Left forelimb (tissue), 1 donor: Measurements from ENCODE around the gene CASKIN1.
A peak's percentile ranks its signal among the peaks of the same experiment; 100 is the strongest.

Experiments used
- DNase-seq: peaks from one replicate; pipeline ENCODE4 v3.0.0-alpha.2; 2018; ENCODE audit warnings: low spot score

CASKIN1 gene

GRCh38 chr16:2176047-2176446 is 20.4 kb downstream of the CASKIN1 start:
- no peak for DNase-seq

- no peak for DNase-seq
Observed at GRCh38 chr16:2175454-2175853, 21.0 kb downstream of the CASKIN1 start.

DNA sequence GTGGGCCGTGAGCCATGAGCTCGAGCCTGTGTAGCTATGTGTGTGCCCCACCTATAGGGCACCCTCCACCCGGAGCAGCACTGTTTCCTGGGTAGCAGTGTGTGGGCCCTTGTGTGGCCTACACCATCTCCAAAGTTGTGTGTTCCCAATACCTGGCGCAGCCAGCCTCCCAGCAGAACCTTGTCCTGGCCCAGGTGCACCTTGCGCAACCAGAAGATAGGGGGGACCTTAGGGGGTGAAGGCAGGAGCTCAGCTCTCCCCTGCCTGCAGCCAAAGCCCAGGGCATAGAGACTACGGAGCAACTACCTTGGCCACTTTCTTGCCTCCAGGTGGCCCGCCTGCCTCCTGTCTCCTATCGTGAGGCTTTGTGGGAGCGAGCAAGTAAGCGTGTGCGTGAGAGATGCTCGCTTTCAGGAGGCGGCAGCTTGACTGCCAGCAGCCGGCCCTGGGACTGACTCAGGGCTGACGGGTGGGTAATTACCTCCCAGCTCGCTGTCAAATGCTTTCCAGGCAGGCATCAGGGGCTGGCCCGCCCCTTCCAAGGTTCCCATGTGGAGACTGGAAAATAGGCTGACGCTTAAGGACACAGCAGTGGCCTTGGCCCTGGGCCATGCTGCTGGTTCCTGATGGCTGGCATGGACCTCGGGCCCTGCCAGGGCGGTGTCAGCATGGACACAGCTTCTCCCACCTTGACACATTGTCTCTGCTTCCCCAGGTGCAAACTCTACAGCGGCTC is 21.8 kb downstream of the CASKIN1 start:
- DNase-seq, result no peak

DNA sequence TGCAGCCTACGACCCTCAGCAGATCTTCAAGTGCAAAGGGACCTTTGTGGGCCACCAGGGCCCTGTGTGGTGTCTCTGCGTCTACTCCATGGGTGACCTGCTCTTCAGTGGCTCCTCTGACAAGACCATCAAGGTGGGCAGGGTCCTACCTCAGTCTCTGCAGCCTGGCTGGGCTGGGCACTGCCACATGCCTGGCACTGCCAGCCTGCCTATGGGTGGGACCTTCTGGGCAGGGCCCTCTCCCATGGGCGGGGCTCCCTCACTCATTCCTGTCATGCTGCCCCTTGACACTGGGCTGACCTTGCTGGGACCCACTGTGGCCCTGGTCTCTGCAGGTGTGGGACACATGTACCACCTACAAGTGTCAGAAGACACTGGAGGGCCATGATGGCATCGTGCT is 22.5 kb downstream of the CASKIN1 start:
- DNase-seq, result no peak

GRCh38 chr16:2173366-2173765 is 23.0 kb downstream of the CASKIN1 start:
- DNase-seq, result no peak

- no peak for DNase-seq
Observed at GRCh38 chr16:2172688-2173335, 23.6 kb downstream of the CASKIN1 start.

DNA sequence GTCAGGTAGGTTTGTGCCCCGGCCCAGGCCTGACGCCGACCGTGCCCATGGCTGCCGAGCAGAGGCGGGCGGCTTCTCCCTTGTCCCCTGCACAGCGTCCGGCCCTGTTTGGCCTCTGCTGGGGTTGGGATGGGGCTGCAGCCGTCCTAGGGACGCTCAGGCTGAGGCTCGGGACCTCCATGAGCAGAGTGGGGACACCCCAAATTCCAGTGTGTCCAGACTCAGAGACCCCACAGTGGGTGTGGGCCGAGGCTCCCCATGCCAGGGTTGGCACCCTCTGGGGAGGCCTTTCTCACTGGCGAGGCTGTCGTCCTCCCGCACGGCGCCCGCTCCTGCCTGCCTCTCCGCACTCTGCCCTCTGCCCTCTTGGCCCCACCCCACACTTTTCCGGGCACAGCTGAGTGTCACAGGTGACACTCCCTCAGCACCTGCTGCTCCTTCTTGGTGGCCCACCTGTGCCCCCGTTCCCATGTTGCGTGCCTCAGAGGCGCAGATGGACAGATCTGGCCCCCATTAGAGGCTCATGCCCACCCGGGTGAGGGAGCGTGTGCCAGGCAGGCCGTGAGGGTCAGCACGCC is 24.7 kb downstream of the CASKIN1 start:
- DNase-seq, result no peak

DNA sequence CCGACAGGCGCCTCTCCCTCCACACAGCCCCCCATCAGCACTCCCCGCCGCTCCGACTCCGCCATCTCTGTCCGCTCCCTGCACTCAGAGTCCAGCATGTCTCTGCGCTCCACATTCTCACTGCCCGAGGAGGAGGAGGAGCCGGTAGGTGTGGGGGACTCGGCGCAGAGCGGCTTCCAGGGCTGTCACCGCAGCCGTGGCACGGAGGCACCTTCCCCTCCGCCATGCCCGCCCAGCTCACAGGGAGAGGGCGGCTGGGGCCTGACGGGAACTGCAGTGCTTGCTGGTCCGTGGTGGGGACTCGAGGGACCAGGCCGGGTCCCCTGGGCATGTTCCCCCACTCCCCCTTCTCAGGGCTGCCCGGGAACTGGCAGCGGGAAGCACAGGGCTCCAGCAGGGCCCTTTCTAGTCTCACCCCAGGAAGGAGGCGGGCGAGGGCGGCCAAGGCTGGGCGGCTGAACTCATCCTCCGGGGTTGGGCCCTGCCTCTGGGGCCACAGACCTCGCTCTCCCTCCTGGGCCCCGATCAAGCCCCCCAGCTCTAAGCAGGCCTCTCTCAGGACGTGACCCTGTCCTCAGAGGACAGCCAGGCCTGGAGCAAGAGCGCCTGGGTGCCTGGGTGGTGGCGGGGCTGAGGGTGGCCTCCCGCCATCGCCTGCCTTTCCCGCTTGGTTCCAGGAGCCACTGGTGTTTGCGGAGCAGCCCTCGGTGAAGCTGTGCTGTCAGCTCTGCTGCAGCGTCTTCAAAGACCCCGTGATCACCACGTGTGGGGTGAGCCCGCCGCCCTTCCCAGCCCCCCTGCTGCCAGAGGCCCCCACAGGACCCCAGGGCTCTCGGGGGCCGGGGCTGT is 25.6 kb downstream of the CASKIN1 start:
- no peak for DNase-seq

- DNase-seq, result no peak
Observed at GRCh38 chr16:2170080-2170479, 26.3 kb downstream of the CASKIN1 start.

GRCh38 chr16:2167068-2167638 is 29.3 kb downstream of the CASKIN1 start:
- DNase-seq, result no peak

DNA sequence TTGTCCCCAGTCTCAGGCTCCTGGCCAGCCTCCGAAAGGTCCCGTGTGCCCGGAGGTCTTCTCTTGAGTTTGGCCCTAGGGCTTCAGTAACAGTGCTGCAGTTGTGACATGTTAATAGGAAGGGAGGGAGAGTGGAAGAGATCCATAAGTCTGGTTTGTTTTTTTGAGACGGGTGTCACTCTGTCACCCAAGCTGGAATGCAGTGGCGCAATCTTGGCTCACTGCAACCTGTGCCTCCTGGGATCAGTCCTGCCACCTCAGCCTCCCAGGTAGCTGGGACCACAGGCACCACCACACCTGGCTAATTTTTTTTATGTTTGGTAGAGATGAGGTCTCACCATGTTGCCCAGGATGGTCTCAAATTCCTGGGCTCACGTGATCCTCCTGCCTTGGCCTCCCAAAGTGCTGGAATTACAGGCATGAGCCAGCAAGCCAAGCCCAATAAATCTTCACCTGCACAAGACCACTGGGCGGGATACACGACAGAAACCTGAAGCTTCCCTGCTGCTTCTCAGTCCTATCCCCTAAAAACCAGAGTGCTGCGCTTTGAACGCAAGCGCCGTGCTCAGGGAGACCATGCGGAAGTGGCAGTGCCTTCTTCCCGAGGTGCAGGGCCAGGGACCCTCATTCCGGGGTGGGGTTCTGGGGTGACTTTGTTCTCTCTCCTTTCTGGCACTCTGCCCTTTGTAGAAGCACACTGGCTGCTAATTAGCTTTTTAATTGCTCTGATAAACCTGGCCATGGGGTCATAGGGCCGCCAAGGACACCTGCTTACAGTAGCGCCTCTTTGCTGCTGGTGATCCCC is 29.9 kb downstream of the CASKIN1 start:
- DNase-seq, result no peak

DNA sequence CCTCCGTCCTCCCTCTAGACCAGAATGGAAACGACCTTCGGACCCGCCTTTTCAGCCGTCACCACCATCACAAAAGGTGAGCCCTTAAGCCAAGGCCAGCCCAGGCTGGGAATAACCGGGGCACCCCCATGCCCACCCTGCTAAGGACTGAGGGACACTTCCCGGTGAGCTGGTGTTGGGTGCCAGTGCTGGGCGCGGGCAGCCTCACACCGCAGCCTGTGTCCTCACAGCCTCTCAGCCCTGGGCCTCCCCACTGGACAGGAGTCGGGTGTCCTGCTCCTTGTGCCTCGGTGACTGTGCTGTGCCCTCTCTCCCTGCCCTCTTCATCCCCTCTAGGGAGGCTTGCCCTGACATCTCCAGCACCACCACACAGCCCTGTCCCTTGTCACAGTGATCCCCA is 30.5 kb downstream of the CASKIN1 start:
- no peak for DNase-seq

GRCh38 chr16:2163211-2163881 is 33.1 kb downstream of the CASKIN1 start:
- no peak for DNase-seq

DNA sequence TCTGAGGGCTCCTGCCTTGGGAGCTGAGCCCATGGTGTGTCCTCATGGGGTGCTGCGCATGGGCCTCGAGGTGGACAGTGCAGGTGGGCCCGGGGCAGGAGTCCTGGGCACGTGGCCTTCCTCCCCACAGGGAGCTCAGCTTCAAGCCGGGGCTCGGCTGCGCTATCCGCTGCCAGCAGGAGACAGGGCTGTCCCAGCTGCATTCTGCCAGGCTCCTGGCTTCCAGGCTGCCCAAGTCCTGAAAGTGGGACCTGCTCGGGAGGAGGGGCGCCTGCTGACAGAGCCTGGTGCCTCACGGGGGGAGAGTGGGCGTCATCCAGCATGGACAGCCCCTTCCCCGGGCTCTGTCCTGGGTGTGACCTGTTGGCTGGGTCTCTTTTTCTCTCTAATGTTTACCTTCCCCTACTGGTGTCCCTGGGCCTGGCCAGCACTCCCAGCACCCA is 33.7 kb downstream of the CASKIN1 start:
- no peak for DNase-seq

DNA sequence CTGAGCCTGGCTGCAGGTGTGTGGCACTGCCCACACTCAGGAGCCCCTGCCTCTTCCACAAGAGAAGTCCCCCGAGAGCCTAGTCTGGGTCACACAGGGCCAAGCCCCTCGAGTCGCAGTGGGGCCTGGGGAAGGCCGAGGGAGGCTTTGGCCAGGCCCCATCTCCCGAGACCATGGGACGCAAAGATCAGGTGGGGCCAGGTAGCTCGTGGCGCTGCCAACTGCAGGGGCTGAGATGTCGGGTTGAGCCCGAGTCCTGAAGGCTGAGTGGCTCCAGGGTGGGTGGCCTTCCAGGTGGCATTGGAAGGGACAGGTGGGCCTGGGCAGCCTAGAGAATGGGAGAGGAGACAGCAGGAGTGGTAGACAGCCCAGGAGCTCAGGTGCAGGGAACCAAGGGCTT is 34.5 kb downstream of the CASKIN1 start:
- no peak for DNase-seq

- no peak for DNase-seq
Observed at GRCh38 chr16:2160915-2161551, 35.4 kb downstream of the CASKIN1 start.

- peak; percentile 84 for DNase-seq
Observed at GRCh38 chr16:2159175-2159838, 37.1 kb downstream of the CASKIN1 start.

DNA sequence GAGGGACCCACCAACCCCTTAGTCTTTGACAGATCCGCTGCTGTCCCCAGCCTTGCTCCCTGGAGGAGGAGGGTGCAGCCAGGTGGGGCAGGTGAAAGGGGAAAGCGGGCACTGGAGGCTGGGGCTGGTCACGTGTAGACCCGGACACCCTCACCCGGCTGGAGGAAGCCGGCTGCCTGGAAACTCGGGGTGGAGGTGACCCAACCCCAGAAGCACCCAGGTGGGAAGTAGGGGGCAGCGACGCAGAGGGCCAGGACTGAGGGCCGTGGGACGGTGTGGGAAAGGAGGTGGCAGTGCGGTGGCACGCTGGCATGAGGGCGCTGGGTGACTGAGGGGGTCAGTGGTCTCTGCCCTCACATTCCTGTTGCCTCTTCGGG is 38.2 kb downstream of the CASKIN1 start:
- no peak for DNase-seq

DNA sequence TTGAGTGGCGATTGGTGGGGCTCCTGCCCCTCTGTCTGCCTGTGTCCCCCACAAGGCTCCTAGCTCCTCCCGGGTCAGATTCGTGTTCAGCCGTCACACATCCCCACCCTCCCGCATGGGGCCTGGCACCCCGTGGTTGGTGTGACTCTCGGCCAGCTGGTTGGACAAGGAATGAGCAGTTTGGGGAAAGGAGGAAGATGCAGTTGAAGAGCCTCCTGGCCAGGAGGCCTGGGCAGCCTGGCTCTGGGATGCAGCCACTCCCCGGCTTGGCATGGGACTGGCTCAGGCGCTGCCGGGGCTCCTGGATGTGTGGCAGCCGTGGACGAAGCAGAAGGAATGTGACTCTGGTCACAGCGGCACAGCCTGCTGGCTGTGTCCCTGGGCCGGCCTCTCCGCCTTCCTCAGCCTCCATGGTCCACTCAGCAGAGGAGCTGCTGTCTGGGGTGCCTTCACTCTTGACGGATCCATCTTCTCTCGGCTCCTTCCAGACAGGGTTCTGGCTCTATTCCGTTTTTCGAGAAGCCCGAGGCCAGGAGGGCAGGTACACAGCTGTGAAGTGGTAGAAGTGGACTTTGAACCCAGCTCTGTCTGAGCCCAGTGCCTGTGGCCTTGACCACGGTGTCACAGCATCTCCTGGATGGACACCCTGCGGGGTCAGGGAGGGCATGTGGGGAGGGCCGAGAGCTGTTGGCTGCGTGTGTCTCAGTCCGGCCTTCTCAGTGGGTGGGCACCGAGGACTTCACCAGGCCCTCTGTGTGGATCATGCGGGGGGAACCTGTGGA is 38.7 kb downstream of the CASKIN1 start:
- no peak for DNase-seq
